Left colon (tissue), 2 donors: ENCODE data around the gene EIF5A2. TPM values are rescaled to one million over a fixed set of nuclear protein-coding genes. Genes with fewer than 3 reads are reported as not detected.
"Not testable (repeated sequence)": the region's sequence is repeated elsewhere in the genome, so short reads cannot be mapped to it uniquely, and the experiment has no call there.

Experiments
- ATAC-seq: fragments of 200-7000 bp; cut with Tn5 transposase; one replicate; pipeline ENCODE4 v1.9.1; 2020; ENCODE audit warnings: mild to moderate bottlenecking, moderate library complexity
- DNase-seq, 2 donors: peaks; one replicate each; pipeline ENCODE4 v3.0.0-alpha.2; 2020
- intact Hi-C, 2 donors: fragments of 100-400 bp; cut with DNase I in 1 of 2; cut with micrococcal nuclease in 1 of 2; formaldehyde crosslinking; loops; one replicate each; pipeline versions ENCODE4 v1.11.2 to v1.14.0; 2022; cut with DNase I, micrococcal nuclease
- total RNA-seq, 2 donors: library from RNA; stranded (reverse); fragmentation: NEBNext Ultra II Directional; extraction: Animal tissue kit (Norgen Biotek cat#: 25700); gene quantifications; one replicate each; pipeline ENCODE4 v1.2.1, GENCODE V29; 2021
- donor health status: DM: no; HTN: no; CAD: no.
- donor health status: DM: yes; HTN: yes; CAD: no.

Gene EIF5A2
- total RNA-seq, 2 donors from 2014 or later: 3.1 to 3.5 TPM

DNA sequence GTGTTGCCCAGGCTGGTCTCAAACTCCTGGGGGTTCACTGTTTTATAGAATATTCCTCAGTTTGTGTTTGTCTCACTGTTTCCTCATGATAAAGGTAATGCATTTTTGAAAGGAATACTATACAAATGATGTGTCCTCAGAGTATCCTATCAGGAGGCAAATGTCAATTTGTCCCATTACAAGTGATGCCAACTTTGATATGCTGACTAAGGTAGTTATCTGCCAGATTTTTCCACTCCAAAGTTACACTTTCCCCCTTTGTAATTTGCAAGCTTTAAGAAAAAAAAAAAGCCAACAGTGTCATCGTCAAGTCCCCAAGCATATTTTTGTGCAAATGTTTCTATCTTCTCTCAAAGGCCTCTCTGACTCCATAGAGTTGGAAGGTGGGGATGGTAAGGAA lies 9.0 kb downstream of the EIF5A2 start:
- DNase-seq: no peak
- ATAC-seq: no peak
- intact Hi-C loops: no loop called here

DNA sequence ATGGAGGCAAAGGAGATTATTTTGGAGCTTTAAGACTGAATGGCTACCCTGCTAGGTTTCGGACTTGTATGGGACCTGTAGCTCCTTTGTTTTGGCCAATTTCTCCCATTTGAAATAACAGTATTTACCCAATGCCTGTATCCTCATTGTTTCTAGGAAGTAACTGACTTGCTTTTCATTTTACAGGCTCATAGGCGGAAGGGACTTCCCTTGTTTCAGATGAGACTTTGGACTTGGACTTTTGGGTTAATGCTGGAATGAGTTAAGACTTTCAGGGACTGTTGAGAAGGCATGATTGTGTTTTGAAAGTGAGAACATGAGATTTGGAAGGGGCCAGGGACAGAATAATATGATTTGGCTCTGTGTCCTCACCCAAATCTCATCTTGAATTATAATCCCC lies 10.5 kb downstream of the EIF5A2 start:
- intact Hi-C loops: no loop called here
- peak; percentile 63 for ATAC-seq
- DNase-seq: no peak

DNA sequence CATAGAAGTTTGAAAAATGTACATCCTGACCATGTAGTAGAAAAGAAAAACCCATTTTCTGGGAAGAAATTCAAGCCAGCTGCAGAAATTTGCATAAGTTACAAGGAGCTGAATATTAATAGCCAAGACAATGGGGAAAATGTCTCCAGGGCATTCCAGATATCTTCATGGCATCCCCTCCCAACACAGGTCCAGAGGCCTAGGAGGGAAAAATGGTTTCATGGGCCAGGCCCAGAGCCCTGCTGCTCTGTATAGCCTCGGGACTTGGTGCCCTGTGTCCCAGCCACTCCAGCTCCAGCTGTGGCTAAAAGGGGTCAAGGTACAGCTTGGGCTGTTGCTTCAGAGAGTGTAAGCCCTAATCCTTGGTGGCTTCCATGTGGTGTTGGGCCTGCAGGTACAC lies 11.2 kb downstream of the EIF5A2 start:
- intact Hi-C loops, ATAC-seq: not testable (repeated sequence)

DNA sequence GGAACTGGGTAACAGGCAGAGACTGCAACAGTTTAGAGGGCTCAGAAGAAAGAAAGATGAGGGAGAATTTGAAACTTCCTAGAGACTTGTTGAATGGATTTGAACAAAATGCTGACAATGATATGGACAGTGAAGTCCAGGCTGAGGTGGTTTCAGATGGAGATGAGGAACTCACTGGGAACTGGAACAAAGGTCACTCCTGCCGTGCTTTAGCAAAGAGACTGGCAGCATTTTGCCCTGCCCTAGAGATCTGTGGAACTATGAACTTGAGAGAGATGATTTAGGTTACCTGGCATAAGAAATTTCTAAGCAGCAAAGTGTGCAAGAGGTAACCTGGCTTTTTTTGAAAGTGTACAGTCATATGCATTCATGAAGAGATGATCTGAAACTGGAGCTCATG lies 11.7 kb downstream of the EIF5A2 start:
- peak; percentile 37 for ATAC-seq
- no peak for DNase-seq
- intact Hi-C loops: no loop called here

More for the DNA sequence above, 11.2 kb downstream of the EIF5A2 start:
- not testable (repeated sequence) for DNase-seq

DNA sequence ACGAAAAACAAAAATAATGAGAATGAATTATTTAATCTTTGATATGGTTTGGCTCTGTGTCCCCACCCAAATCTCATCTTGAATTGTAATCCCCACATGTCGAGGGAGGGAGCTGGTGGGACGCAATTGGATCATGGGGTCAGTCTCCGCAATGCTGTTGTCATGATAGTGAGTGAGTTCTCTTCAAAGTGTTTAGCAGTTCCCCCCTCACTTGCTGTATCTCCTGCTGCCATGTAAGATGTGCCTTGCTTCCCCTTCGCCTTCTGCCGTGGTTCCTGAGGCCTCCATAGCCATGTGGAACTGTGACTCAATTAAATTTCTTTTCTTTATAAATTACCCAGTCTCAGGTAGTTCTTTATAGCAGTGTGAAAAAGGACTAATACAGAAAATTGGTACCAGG lies 12.1 kb downstream of the EIF5A2 start:
- DNase-seq, ATAC-seq, intact Hi-C loops: not testable (repeated sequence)

DNA sequence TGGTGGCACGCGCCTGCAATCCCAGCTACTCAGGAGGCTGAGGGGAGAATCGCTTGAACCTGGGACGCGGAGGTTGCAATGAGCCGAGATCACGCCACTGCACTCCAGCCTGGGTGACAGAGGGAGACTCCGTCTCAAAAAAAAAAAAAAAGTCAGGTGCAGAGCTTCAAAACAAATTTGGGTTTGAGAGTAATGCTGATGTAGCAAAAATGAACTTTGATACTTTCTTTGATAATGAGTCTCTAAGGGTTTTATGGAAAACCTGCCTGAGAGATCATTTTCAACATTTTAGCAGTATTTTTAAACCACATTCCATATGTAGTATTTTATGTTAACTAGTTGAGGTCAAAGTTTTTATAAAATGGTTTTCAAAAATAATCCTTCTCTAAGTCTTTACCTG lies 14.5 kb downstream of the EIF5A2 start:
- no peak for DNase-seq
- intact Hi-C loops: no loop called here
- no peak for ATAC-seq

DNA sequence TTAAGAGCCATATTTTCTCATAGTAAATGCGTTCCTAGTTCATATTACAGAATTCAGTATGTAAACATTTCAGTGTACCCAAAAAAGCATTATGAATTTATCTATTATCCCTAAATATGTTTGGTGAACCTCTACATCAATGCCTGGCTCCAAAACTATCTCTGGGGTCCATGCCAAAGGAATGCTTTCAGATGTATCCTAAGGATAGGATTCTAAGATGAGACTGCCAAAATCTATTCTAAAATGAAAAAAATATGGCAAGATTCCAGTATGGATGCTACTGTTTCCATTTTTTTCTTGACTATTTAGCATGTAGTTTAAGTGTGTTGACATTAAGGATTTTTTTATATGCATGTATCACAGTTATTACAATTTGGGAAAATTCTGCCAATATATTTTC lies 18.8 kb downstream of the EIF5A2 start:
- ATAC-seq (no peak), DNase-seq (no peak)
- intact Hi-C loops: no loop called here

DNA sequence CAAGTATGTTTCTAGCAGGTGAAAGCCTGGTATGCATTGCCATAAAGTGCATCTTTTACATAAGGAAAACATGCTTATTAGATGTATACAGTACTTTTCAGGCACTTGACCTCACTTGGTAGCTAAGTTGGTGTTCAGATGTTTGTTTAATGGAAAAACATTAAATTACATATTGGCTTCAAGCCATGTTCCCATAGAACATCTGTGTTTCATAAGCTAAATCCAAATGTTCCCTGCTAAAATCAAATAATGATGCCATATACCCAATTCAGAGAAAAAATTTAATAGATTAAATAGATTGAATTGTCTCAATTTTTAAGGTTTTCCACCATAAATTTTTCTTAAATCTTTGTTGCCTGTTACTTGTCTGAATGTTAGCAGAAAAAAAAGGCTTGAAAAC lies 19.3 kb downstream of the EIF5A2 start:
- ATAC-seq: no peak
- intact Hi-C loops: no loop called here
- no peak for DNase-seq

DNA sequence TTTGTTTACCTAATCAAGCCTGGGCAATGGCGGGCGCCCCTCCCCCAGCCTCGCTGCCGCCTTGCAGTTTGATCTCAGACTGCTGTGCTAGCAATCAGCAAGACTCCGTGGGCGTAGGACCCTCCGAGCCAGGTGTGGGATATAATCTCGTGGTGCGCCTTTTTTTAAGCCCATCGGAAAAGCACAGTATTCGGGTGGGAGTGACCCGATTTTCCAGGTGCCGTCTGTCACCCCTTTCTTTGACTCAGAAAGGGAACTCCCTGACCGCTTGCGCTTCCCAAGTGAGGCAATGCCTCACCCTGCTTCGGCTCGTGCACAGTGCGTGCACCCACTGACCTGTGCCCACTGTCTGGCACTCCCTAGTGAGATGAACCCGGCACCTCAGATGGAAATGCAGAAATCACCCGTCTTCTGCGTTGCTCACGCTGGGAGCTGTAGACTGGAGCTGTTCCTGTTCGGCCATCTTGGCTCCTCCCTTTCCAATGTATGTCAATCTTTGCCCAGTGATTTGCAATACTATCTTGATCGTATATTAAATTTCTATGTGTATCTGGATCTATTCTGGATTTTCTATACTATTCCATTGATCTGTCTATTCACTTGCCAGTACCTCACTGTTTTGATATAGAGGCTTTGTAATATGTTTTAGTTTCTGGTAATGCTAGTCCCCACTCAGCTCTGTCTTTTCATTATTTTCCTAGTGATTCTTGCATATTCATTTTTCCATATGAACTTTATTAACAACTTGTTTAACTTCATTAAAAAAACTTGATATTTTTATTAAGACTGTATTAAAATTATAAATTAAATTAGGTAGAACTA lies 24.1 kb downstream of the EIF5A2 start:
- ATAC-seq, intact Hi-C loops, DNase-seq: not testable (repeated sequence)

DNA sequence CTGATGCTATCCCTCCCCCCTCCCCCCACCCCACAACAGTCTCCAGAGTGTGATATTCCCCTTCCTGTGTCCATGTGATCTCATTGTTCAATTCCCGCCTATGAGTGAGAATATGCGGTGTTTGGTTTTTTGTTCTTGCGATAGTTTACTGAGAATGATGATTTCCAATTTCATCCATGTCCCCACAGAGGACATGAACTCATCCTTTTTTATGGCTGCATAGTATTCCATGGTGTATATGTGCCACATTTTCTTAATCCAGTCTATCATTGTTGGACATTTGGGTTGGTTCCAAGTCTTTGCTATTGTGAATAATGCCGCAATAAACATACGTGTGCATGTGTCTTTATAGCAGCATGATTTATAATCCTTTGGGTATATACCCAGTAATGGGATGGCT lies 29.7 kb downstream of the EIF5A2 start:
- DNase-seq, intact Hi-C loops: not testable (repeated sequence)

DNA sequence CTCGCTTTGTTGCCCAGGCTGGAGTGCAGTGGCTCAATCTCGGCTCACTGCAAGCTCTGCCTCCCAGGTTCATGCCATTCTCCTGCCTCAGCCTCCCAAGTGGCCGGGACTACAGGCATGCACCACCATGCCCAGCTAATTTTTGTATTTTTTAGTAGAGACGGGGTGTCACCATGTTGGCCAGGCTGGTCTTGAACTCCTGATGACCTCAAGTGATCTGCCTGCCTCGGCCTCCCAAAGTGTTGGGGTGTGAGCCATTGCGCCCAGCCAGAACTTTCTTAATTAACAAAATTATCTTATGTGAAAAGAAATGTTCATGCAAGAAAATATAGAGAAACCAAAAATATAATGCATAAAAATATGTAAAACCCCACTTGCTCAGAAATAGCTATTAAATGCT lies 31.1 kb downstream of the EIF5A2 start:
- ATAC-seq, intact Hi-C loops, DNase-seq: not testable (repeated sequence)

More for the DNA sequence above, 29.7 kb downstream of the EIF5A2 start:
- not testable (repeated sequence) for ATAC-seq

DNA sequence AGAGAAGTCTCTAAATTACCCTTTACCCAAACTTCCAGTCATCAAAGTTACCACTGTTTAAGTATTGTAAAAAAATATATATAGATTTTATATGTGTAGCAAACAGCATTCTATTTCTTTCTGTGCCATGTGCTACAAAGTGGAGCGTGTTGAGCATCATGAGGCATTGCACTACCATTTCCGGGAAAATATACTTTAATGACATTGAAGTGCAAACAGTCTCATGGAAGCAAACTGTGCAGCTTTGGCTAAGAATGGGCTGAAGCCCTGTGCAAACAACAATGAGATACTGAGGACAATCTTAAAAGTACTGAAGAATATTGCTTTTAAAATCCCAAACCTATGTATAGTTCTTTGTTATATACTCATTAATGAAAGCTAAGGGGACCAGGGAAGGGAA lies 31.9 kb downstream of the EIF5A2 start:
- DNase-seq (no peak), ATAC-seq (peak; percentile 92)
- intact Hi-C loops: no loop called here

DNA sequence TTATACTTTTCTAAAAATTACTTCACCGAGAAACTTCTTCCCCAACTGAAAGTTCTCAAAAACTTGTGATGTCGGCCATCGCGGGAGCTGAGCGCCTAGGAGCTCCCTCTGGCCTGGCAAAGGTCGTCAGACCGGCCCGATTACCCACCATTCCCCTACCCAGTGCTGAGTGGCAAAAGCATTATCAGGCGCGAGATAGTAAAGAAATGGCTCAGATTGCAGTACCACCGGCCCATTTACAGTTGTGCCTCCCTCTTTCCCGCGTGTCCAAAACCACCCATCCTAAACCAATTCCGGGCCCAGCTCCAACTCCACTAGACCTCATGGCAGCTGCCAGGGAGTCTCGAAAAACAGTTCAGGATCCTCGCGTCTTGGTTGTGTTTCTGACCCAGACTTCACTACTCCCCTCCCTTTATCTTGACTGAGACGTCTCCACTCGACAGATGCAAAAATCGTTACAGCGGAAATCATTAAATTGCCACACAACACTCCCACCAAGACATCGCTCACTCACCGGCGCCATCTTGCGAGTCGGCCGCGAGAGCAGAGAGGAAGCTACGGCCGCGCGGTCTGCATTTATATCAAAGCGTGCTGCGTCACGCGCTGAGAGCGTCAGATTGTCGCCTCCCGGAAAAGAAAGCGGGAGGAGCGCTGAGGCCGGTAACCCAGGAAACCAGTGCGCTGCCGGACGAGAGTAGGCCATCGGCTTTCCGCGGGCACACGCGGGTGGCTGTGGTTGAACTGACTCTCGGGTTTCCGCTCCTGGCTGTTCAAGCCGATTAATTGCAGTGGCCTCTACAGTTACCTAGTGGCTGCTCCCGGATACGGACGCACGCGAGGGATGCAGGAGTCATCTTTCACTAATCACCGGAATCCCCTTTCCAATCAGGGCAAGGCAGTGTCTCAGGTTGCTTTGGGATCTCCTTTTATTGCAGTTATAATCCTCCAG lies 38.5 kb downstream of the EIF5A2 start, which contains the start of gene RPL22L1:
Gene RPL22L1 (minus strand): TSS at position 551 of the 949 bp plus-strand sequence. CDS start 28 bp downstream, at position 523.
- intact Hi-C loops: no loop called here
- ATAC-seq (peak; percentile 97), DNase-seq (peak; percentile 96 to 97)

DNA sequence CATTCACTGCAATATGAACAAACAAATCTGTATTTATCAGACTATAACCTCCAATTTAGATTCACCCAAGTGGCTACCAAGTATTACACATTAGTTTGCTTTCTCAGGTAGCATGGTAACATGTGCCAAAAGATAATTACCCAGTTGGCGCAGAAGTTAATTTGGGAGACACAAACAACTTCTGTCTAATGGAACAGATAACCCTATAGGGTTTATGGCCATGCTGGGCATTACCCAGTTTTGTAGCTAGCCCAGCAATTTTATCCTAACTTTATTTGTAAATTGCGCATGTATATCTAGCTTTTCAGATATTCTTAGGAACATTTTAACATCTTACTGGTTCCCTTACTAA lies 39.2 kb downstream of the EIF5A2 start:
- ATAC-seq (peak; percentile 5), DNase-seq (no peak)
- intact Hi-C loops: no loop called here

DNA sequence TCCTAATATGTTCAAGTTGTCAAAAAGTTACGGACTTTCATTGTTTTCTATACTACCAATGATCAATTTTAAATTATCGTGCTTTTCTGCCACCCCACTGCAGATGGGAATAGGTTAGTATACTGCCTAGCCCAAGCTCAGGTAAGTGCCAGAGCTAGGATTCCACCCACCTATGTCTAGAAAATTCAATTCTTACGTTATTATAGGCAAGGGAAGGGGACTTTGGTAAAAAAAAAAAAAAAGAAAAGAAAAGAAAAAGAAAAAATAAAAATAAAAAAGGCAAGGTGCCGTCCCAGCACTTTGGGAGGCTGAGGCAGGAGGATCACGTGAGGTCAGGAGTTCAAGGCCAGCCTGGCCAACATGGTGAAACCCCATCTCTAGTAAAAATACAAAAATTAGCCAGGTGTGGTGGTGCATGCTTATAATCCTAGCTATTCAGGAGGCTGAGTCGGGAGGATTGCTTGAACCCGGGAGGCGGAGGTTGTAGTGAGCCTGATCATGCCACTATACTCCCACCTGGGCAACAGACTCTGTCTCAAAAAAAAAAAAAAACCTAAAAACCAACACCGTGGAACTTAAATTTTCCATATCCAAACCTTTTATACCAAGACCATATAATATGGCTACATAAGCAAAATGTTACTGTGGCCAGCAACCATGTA lies 39.7 kb downstream of the EIF5A2 start:
- DNase-seq (no peak), ATAC-seq (peak; percentile 4)
- intact Hi-C loops: no loop called here

DNA sequence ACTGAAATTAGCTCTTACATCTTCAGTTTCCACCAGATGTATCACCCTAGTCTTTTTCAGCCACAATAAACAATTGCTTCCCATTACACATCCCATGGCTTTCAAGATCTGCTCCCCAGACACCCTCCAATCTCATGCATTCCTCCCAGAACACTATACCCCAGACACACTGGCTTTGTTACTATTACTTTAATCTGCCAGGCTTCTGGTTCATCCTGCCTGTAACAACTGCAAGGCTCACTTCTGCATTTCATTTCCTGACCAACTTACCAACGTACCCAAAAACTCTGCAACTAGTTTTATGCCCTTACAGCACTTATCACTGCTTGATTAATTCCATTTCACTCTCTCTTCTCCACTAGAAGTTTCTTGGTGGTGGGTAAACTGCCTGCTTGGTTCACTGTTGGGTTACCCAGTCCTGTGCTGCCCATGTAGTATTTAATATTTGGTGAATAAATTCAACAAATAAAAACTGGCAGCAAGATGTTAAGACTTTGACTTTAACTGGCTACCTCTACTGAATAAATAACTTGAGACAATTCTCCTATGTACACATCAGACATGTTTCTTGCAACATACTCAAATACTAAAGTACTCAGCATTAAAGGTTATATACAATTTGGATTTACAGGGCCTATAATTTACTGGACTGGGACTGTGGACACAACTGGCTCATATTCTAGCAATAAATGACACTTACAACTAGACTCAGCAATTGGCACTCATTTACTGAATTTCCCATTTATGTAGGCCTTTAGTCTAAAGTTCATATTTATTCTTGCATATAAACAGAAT lies 41.1 kb downstream of the EIF5A2 start:
- ATAC-seq (peak; percentile 16), DNase-seq (no peak)
- intact Hi-C loops: no loop called here

DNA sequence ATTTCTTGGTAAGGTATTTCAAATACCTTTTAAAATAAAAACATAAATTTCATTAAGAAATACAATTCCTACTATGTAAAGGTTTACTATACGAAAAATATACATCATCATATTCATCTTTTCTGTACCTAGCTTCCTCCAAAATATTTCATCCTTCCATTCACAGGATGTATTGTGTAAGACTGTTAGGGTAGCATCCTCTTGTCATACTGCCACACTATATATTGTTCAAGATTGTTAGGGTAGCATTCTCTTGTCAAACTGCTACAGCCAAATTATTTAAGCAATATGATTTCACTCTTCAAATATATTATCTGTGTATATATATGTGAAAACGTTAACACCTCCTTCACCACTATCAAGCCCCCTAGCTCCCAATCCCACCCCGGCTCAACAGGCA lies 41.9 kb downstream of the EIF5A2 start:
- intact Hi-C loops: no loop called here
- no peak for ATAC-seq
- no peak for DNase-seq
